SK-N-SH (cell line): Measurements from ENCODE around the gene TP53I11. TPM values are rescaled to one million over a fixed set of nuclear protein-coding genes. Genes with fewer than 3 reads are reported as not detected.

ENCODE experiments used
- CTCF ChIA-PET: fragments of 300-600, 350-600 bp; formaldehyde crosslinking; extraction: SDS; loops from one replicate; lab custom pipeline; 2021; lab: Yijun Ruan, JAX
- POLR2A ChIA-PET: fragments of 350-600 bp; sonication (Branson Sonifier 250); formaldehyde crosslinking; extraction: SDS; loops from one replicate; lab custom pipeline; 2020; ENCODE audit warnings: antibody characterized with exemption, inconsistent platforms; lab: Yijun Ruan, JAX
- DNase-seq: peaks from one replicate; pipeline ENCODE4 v3.0.0; 2012
- H2AFZ ChIP-seq: fragments of 200-600 bp; sonication (generic); 2 replicates; pipeline ENCODE4 v1.8.1; 2016; ENCODE audit warnings: antibody characterized with exemption, mild to moderate bottlenecking, low read depth
- H3F3A ChIP-seq: fragments of 200-600 bp; sonication (generic); replicated peaks from 2 replicates; pipeline ENCODE3; 2016; ENCODE audit warnings: antibody characterized with exemption, mild to moderate bottlenecking; ENCODE audit not compliant: insufficient read depth
- H3K27ac ChIP-seq, 2 experiments: fragments of 200-500 bp in 1 of 2; fragments of 200-600 bp in 1 of 2; sonication (Bioruptor generic) in 1 of 2; sonication (generic), shearing (Covaris generic) in 1 of 2; 2 replicates each; pipeline versions ENCODE4 v1.5.1 to v1.6.1; 2014 to 2016; ENCODE audit warnings: low read depth in 2 of 2, inconsistent platforms in 1 of 2, low read length in 1 of 2, mild to moderate bottlenecking in 1 of 2, mixed read lengths in 1 of 2
- H3K27me3 ChIP-seq: fragments of 200-600 bp; sonication (generic), shearing (Covaris generic); 2 replicates; pipeline ENCODE4 v1.6.1; 2016; ENCODE audit warnings: mixed run types; ENCODE audit not compliant: insufficient read depth
- H3K36me3 ChIP-seq, 2 experiments: fragments of 200-500 bp in 1 of 2; fragments of 200-600 bp in 1 of 2; sonication (Bioruptor generic) in 1 of 2; sonication (generic) in 1 of 2; replicated peaks in 1 of 2; 2 replicates each; pipeline versions ENCODE3 to v1.5.1; 2014 to 2016; ENCODE audit warnings: low read length in 1 of 2, mild to moderate bottlenecking in 1 of 2; ENCODE audit not compliant: insufficient read depth in 2 of 2, control insufficient read depth in 1 of 2
- H3K4me1 ChIP-seq, 2 experiments: fragments of 200-500 bp in 1 of 2; fragments of 200-600 bp in 1 of 2; sonication (Bioruptor generic) in 1 of 2; sonication (generic), shearing (Covaris generic) in 1 of 2; 2 replicates each; pipeline versions ENCODE4 v1.5.1 to v1.6.1; 2014 to 2016; ENCODE audit warnings: low read depth in 1 of 2, low read length in 1 of 2, mixed run types in 1 of 2; ENCODE audit not compliant: insufficient read depth in 2 of 2, control insufficient read depth in 1 of 2
- H3K4me2 ChIP-seq: fragments of 200-600 bp; sonication (generic), shearing (Covaris generic); 2 replicates; pipeline ENCODE4 v1.6.1; 2017; ENCODE audit warnings: mixed run types
- H3K4me3 ChIP-seq, 2 experiments: fragments of 200-500 bp in 1 of 2; fragments of 200-600 bp in 1 of 2; sonication (Bioruptor generic) in 1 of 2; sonication (generic), shearing (Covaris generic) in 1 of 2; 2 replicates each; pipeline versions ENCODE4 v1.5.1 to v1.8.1; 2014 to 2016; ENCODE audit warnings: low read depth in 2 of 2, inconsistent platforms in 1 of 2, low read length in 1 of 2, mild to moderate bottlenecking in 1 of 2, mixed read lengths in 1 of 2, moderate library complexity in 1 of 2
- H3K79me2 ChIP-seq: fragments of 200-600 bp; sonication (generic); 2 replicates; pipeline ENCODE4 v1.8.1; 2017; ENCODE audit warnings: mild to moderate bottlenecking; ENCODE audit not compliant: insufficient read depth
- H3K9ac ChIP-seq: fragments of 200-600 bp; sonication (generic); 2 replicates; pipeline ENCODE4 v1.6.1; 2017; ENCODE audit warnings: mixed run types
- H3K9me2 ChIP-seq: fragments of 200-600 bp; sonication (generic); 2 replicates; pipeline ENCODE4 v1.6.1; 2017; ENCODE audit warnings: mixed run types
- H3K9me3 ChIP-seq: fragments of 200-600 bp; sonication (generic); 2 replicates; pipeline ENCODE4 v1.6.1; 2017; ENCODE audit warnings: mixed run types, mild to moderate bottlenecking, moderate library complexity
- H4K20me1 ChIP-seq: fragments of 200-600 bp; sonication (generic); 2 replicates; pipeline ENCODE4 v1.6.1; 2017; ENCODE audit warnings: mild to moderate bottlenecking, mixed run types; ENCODE audit not compliant: insufficient read depth
- CHD2 ChIP-seq: fragments of 150-350 bp; IDR thresholded peaks from 2 replicates; pipeline ENCODE4 v1.6.1; 2018; ENCODE audit warnings: low read length; ENCODE audit not compliant: partially characterized antibody
- CTCF ChIP-seq: fragments of 200-600 bp; sonication (generic); IDR thresholded peaks from 2 replicates; pipeline ENCODE4 v1.6.1; 2017; ENCODE audit warnings: antibody characterized with exemption, mild to moderate bottlenecking, moderate library complexity
- ELF1 ChIP-seq: IDR thresholded peaks from 2 replicates; pipeline ENCODE4 v1.4.0; 2012
- EP300 ChIP-seq, 2 experiments: IDR thresholded peaks; 2 replicates each; pipeline versions ENCODE4 v1.4.0 to v1.6.1; 2012; ENCODE audit warnings: borderline replicate concordance in 1 of 2, low read depth in 1 of 2, low read length in 1 of 2
- FOXJ3 ChIP-seq: sonication (generic); formaldehyde crosslinking; IDR thresholded peaks from 2 replicates; pipeline ENCODE4 v1.5.1; 2020; ENCODE audit warnings: mild to moderate bottlenecking, missing genetic modification reagents
- GATA2 ChIP-seq: sonication (generic); formaldehyde crosslinking; IDR thresholded peaks from 2 replicates; pipeline ENCODE4 v1.5.0; 2020; ENCODE audit warnings: mild to moderate bottlenecking, missing genetic modification reagents
- IRF3 ChIP-seq: fragments of 150-350 bp; IDR thresholded peaks from 2 replicates; pipeline ENCODE4 v1.6.1; 2016; ENCODE audit warnings: mild to moderate bottlenecking, low read depth, low read length
- MAX ChIP-seq: IDR thresholded peaks from 2 replicates; pipeline ENCODE4 v1.4.0; 2012; ENCODE audit warnings: low read depth
- MEF2A ChIP-seq: IDR thresholded peaks from 2 replicates; pipeline ENCODE4 v1.4.0; 2012; ENCODE audit warnings: low read depth, borderline replicate concordance
- MXI1 ChIP-seq: IDR thresholded peaks from 2 replicates; pipeline ENCODE4 v1.6.1; 2012; ENCODE audit warnings: mild to moderate bottlenecking, low read depth, low read length, improper control_type of control experiment
- NRF1 ChIP-seq: IDR thresholded peaks from 2 replicates; pipeline ENCODE4 v1.6.1; 2012; ENCODE audit warnings: low read depth, mild to moderate bottlenecking, low read length
- RCOR1 ChIP-seq: fragments of 150-350 bp; IDR thresholded peaks from 2 replicates; pipeline ENCODE4 v1.6.1; 2017; ENCODE audit warnings: antibody characterized with exemption, low read length
- REST ChIP-seq: IDR thresholded peaks from 2 replicates; pipeline ENCODE4 v1.6.1; 2012; ENCODE audit warnings: mild to moderate bottlenecking, low read depth, low read length, moderate library complexity
- RFX5 ChIP-seq: IDR thresholded peaks from 2 replicates; pipeline ENCODE4 v1.6.1; 2012; ENCODE audit warnings: mild to moderate bottlenecking, improper control_type of control experiment, low read length
- SMC3 ChIP-seq: IDR thresholded peaks from 2 replicates; pipeline ENCODE4 v1.6.1; 2012; ENCODE audit warnings: low read depth, low read length, improper control_type of control experiment
- TCF12 ChIP-seq: IDR thresholded peaks from 2 replicates; pipeline ENCODE4 v1.4.0; 2012
- USF1 ChIP-seq: IDR thresholded peaks from 2 replicates; pipeline ENCODE4 v1.4.0; 2012; ENCODE audit warnings: low read depth, borderline replicate concordance
- WGBS: methylation state at CpG from one replicate; pipeline ENCODE4 v1.1.6; 2017; ENCODE audit warnings: low lambda C conversion rate; 5-methylcytosine and 5-hydroxymethylcytosine counted together
- polyA plus RNA-seq, 3 experiments: library from polyadenylated mRNA; depleted of rRNA; stranded (reverse); fragments of >200 nt; gene quantifications; 2 replicates each; pipeline ENCODE4 v1.2.3, GENCODE V29; 2012

The TP53I11 gene
- polyA plus RNA-seq, 1 of the 3 experiments (the other 2 are of a cell fraction) = 6.6 TPM

GRCh38 chr11:44893308-44893822 is 57.3 kb downstream of the TP53I11 start:
- Histone ChIP-seq H3K27ac (peak overlapping the region in 1 of 2 experiments; percentile 64; a peak in 2 of 4 replicates), H3K27me3 (no peaks in the 10 kb centered on the region; the same call in 1 of the 2 replicates), H3K9me3 (no peaks in the 10 kb centered on the region), H3K79me2 (no peaks in the 10 kb centered on the region), H3K4me3 (no peak overlapping the region), H3K36me3 (no peaks in the 10 kb centered on the region), H3F3A (no peaks in the 10 kb centered on the region), H3K9ac (no peak overlapping the region), H3K4me1 (peaks cover 0 to 35% of the 10 kb centered on the region in 2 experiments; a peak in 1 of 4 replicates), H3K4me2 (no peak overlapping the region), H3K9me2 (no peaks in the 10 kb centered on the region), H2AFZ (no peak overlapping the region), H4K20me1 (no peaks in the 10 kb centered on the region)
- ChIA-PET POLR2A (interaction anchor here (0.8 to 1.0 kb wide), 4 partner anchors 127 to 200 kb away, joined by 3 to 5 read pairs (median 3); no protein-coding TSS in a partner anchor), CTCF (interaction anchor here (0.6 to 8.6 kb wide), 28 partner anchors 9 to 272 kb away, joined by 3 to 93 read pairs (median 6); partner anchors contain the start of gene TSPAN18)
- peak; percentile 33; the same call in 1 of the 2 replicates for TF ChIP-seq GATA2 (CRISPR knock-in tag)
- peak; percentile 20; the same call in 1 of the 2 replicates for TF ChIP-seq SMC3
- TF ChIP-seq USF1 = no peak
- peak; percentile 81 for TF ChIP-seq MXI1
- TF ChIP-seq RCOR1 = peak; percentile 30; the same call in 1 of the 2 replicates
- no peak for TF ChIP-seq MAX
- TF ChIP-seq FOXJ3 (CRISPR knock-in tag) = 0 out of 2 replicates have a peak, but pooled peaks have one; percentile 55
- peak in 1 of 2 experiments; percentile 50; a peak in 1 of 4 replicates for TF ChIP-seq EP300 (IDR thresholded peaks at IDR 0.05; ENCODE audit: borderline replicate concordance in 1 of 2, low read depth in 1 of 2, low read length in 1 of 2)
- peak; percentile 50 for TF ChIP-seq CHD2
- peak; percentile 84 for DNase-seq
- WGBS = 79% methylated on average over 7 of the region's 10 CpGs

- no peak overlapping the region for H3K4me3 ChIP-seq
- CTCF ChIA-PET = interaction anchor here (0.6 to 8.6 kb wide), 27 partner anchors 8 to 271 kb away, joined by 3 to 93 read pairs (median 6); partner anchors contain the start of gene TSPAN18
- no peaks in the 10 kb centered on the region for H3F3A ChIP-seq
- H3K9ac ChIP-seq = no peak overlapping the region
- H3K36me3 ChIP-seq = no peaks in the 10 kb centered on the region
- no peak overlapping the region for H3K4me2 ChIP-seq
- H2AFZ ChIP-seq = no peak overlapping the region
- 83% methylated on average over 5 of the region's 7 CpGs for WGBS
- H4K20me1 ChIP-seq = no peaks in the 10 kb centered on the region
- no peaks in the 10 kb centered on the region; the same call in 1 of the 2 replicates for H3K27me3 ChIP-seq
- no peaks in the 10 kb centered on the region for H3K9me2 ChIP-seq
- no peak for DNase-seq
- H3K79me2 ChIP-seq = no peaks in the 10 kb centered on the region
- peak overlapping the region in 1 of 2 experiments; percentile 64; a peak in 2 of 4 replicates for H3K27ac ChIP-seq
- H3K4me1 ChIP-seq = peaks cover 0 to 35% of the 10 kb centered on the region in 2 experiments; a peak in 1 of 4 replicates
- H3K9me3 ChIP-seq = no peaks in the 10 kb centered on the region
- POLR2A ChIA-PET = interaction anchor here (0.8 to 1.0 kb wide), 4 partner anchors 126 to 199 kb away, joined by 3 to 5 read pairs (median 3); no protein-coding TSS in a partner anchor
- TF ChIP-seq USF1 (no peak), ELF1 (no peak), REST (no peak), IRF3 (no peak), FOXJ3 (CRISPR knock-in tag) (no peak), CTCF (no peak), TCF12 (no peak), NRF1 (no peak), MEF2A (no peak), RFX5 (no peak)
Observed at GRCh38 chr11:44892843-44893242, 57.8 kb downstream of the TP53I11 start.
